Stimulated activated naive CD4-positive, alpha-beta T cell treated with Interleukin-2 at 50 U/mL for 16 hours (primary cell): ENCODE results near the gene CCDC59.

Source experiments
- DNase-seq: peaks from one replicate; lab custom pipeline; 2025; lab: John Stamatoyannopoulos, UW

The CCDC59 gene

DNA sequence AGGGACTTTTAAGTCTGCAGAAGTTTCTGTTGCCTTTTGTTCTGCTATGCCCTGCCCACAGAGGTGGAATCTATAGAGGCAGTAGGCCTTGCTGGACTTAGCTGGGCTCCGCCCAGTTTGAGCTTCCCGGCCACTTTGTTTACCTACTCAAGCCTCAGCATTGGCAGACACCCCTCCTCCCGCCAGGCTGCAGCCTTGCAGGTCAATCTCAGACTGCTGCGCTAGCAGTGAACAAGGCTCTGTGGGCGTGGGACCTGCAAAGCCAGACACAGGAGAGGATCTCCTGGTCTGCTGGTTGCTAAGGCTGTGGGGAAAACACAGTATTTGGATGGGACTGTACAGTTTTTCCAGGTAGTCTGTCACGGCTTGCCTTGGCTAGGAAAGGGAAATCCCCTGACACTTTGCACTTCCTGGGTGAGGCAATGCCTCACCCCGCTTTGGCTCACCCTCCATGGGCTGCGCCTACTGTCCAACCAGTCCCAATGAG is 43.7 kb downstream of the CCDC59 start:
- DNase-seq: no peak
